KOPT-K1 (cell line): ENCODE data around the gene MBP.

Source experiments
- H3K27ac ChIP-seq: fragments of 200-600 bp; sonication (generic); 2 replicates; pipeline ENCODE4 v1.5.1; 2016; ENCODE audit warnings: antibody characterized with exemption, mild to moderate bottlenecking, low read depth, low read length; ENCODE audit not compliant: poor library complexity, severe bottlenecking
- H3K36me3 ChIP-seq: fragments of 200-600 bp; sonication (generic); 2 replicates; pipeline ENCODE4 v1.5.1; 2017; ENCODE audit warnings: antibody characterized with exemption, mild to moderate bottlenecking, low read length, moderate library complexity; ENCODE audit not compliant: insufficient read depth
- H3K9me3 ChIP-seq: fragments of 200-600 bp; sonication (generic); 2 replicates; pipeline ENCODE4 v1.5.1; 2017; ENCODE audit warnings: antibody characterized with exemption, low read length, mild to moderate bottlenecking; ENCODE audit not compliant: insufficient read depth, poor library complexity, severe bottlenecking

MBP gene

GRCh38 chr18:77012806-77013541 lies 119.6 kb downstream of the MBP start:
- H3K9me3 ChIP-seq = no peaks in the 10 kb centered on the region
- H3K36me3 ChIP-seq = no peaks in the 10 kb centered on the region
- H3K27ac ChIP-seq = no peak overlapping the region

- Histone ChIP-seq H3K27ac (no peak overlapping the region), H3K36me3 (no peaks in the 10 kb centered on the region), H3K9me3 (no peaks in the 10 kb centered on the region)
Observed at GRCh38 chr18:77012120-77012519, 120.5 kb downstream of the MBP start.

GRCh38 chr18:77009675-77010074 lies 122.9 kb downstream of the MBP start:
- no peaks in the 10 kb centered on the region for H3K9me3 ChIP-seq
- no peak overlapping the region for H3K27ac ChIP-seq
- no peaks in the 10 kb centered on the region for H3K36me3 ChIP-seq

DNA sequence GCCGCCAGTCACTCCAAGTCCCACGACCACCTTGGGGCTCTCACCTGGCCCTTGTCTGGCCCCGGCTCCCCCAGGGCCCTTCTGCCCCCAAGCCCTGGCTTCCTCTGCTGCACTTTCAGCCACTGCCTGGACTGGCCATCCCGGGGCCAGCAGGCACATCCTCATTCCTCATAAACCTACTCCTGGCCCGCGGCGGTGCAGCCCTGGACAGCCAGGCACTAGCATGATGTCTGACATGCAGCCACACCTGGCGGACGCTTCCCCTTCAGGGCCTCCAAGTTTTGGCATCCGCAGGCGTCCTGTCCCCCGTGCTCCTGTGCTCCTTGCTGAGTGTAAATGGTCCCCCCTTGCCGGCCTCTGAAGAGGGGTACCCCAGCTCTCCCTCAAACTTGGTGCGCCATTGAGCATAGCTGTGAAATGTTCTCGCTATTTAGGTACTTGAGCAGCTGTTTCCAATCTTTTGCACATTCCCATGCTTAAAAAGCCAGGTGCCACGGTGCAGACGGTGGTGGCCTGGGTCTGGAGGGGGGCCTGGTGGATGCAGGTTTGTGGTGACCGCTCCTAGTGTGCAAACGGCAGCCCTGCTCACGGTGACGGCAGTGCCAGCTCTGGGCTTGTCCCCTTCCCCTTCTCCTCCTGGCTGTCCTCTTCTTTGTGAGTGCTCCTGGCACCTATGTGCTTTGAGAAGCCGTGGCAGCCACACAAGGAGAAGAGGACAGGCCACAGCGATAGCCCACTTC lies 123.8 kb downstream of the MBP start:
- Histone ChIP-seq H3K9me3 (no peaks in the 10 kb centered on the region), H3K36me3 (no peaks in the 10 kb centered on the region), H3K27ac (no peak overlapping the region)

DNA sequence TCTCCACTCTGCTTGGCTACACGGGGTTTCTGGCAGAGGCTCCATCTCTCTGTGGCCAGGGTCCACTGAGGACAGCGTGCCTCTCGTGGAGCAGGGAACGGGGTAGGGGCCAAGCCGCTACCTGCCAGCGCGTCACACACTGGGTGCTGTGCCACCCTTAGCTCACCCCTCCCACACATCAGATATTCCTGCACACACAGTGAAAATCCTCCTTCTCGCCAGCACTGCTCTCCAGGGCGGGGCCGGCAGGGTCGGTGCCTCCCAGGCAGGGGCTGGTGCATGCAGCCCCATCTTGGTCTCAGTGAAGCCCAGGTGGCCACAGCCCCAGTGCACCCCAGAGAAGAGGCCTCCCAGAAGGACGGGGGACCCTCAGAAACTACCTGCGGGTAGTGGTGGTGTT lies 124.6 kb downstream of the MBP start:
- H3K36me3 ChIP-seq = no peaks in the 10 kb centered on the region
- no peak overlapping the region for H3K27ac ChIP-seq
- H3K9me3 ChIP-seq = no peaks in the 10 kb centered on the region

GRCh38 chr18:77007251-77007650 lies 125.3 kb downstream of the MBP start:
- no peak overlapping the region for H3K27ac ChIP-seq
- no peaks in the 10 kb centered on the region for H3K36me3 ChIP-seq
- no peaks in the 10 kb centered on the region for H3K9me3 ChIP-seq

DNA sequence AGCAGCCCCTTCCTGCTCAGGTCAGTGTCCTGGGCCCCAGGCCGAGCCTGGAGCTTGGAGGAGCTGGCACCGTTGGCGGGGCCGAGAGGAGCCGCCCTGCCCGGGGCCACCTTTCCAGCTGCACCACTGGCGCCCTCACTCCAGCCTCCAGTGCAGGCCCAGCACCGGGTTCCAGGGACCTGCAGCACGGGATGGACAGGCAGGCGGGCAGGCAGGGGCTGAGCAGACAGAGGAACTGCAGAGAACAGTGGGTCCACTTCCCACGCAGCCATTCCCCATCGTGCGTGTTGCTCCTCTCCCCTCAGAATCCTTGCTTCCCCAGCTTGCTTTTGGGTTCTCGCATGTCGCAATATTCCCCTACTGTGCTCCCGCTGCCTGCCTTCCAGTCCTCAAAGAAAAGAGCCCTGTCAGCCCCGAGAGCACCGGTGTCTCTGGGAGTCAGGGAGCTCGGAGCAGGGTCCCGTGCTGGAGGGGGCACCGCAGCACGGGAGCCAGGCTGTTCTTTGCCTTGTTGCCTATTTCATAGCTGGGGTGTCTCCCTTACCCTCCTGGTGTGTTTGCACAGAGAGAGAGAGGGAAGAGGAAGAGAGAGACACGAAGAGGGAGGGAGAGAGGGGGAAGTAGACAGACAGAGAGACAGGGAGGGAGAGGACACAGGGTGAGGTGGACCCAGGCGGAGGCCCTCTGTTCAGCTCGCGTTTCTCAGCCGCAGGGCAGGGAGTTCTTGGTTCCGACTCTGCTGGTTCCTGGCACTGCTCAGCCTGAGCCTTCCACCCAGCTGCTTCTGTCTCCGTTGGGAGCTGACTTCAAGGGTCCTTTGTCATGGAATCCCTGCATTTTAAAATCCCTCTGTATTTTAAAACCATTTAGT lies 126.0 kb downstream of the MBP start:
- Histone ChIP-seq H3K27ac (no peak overlapping the region), H3K36me3 (no peaks in the 10 kb centered on the region), H3K9me3 (no peaks in the 10 kb centered on the region)

GRCh38 chr18:77005651-77006195 lies 126.9 kb downstream of the MBP start:
- H3K27ac ChIP-seq = no peak overlapping the region
- no peaks in the 10 kb centered on the region for H3K9me3 ChIP-seq
- no peaks in the 10 kb centered on the region for H3K36me3 ChIP-seq

GRCh38 chr18:77004555-77005380 lies 127.8 kb downstream of the MBP start:
- Histone ChIP-seq H3K36me3 (no peaks in the 10 kb centered on the region), H3K27ac (peak overlapping the region; percentile 5), H3K9me3 (no peaks in the 10 kb centered on the region)

GRCh38 chr18:77003316-77003715 lies 129.3 kb downstream of the MBP start:
- no peak overlapping the region for H3K27ac ChIP-seq
- no peaks in the 10 kb centered on the region for H3K36me3 ChIP-seq
- H3K9me3 ChIP-seq = no peaks in the 10 kb centered on the region

GRCh38 chr18:77002496-77002895 lies 130.1 kb downstream of the MBP start:
- Histone ChIP-seq H3K9me3 (no peaks in the 10 kb centered on the region), H3K27ac (no peak overlapping the region), H3K36me3 (no peaks in the 10 kb centered on the region)

- H3K9me3 ChIP-seq = no peaks in the 10 kb centered on the region
- no peaks in the 10 kb centered on the region for H3K36me3 ChIP-seq
- H3K27ac ChIP-seq = no peak overlapping the region
Observed at GRCh38 chr18:77001979-77002378, 130.6 kb downstream of the MBP start.

DNA sequence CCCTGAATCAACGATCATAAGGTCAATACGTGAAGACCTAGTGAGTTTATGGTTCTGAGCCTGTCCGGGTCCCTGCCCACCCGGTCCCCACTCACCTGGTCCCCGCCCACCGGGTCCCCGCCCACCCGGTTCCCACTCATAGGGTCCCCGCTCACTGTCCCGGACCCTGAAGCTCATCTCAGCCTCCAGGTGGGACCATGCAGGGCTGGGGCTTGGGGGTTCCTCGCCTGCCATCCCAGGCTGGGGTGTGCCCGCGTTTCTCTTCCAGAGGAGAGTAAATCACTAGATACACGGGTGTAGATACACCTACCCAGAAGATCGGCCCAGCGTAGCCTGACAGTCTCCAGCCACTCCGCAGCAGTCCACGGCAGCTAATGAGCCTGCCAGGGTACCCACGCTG lies 131.5 kb downstream of the MBP start:
- H3K36me3 ChIP-seq = no peaks in the 10 kb centered on the region
- H3K9me3 ChIP-seq = no peaks in the 10 kb centered on the region
- H3K27ac ChIP-seq = no peak overlapping the region

DNA sequence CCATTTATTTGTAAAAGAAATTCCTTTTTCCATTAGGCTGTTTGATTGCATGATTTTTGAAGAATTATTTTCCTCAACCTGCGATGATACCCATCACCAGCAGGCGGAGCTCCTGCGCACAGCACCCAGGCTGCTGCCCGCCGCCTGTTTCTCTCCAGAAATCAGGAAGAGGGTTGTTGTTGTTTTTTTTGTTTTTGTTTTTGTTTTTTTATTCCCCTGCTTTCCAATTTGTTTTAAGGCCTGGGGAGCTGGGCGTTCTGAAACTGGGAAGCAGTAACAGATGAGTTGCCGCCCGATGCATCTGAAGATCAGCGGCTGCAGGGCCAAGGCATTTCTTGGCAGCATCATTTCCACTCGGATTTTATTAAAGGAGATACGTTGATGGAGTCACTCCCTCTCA lies 132.1 kb downstream of the MBP start:
- Histone ChIP-seq H3K36me3 (no peaks in the 10 kb centered on the region), H3K9me3 (no peaks in the 10 kb centered on the region), H3K27ac (no peak overlapping the region)
